Breast epithelium (tissue), 4 donors: ENCODE results near the gene TEX36. TPM values are rescaled to one million over a fixed set of nuclear protein-coding genes. Genes with fewer than 3 reads are reported as not detected.

ENCODE experiments used
- DNase-seq, 2 donors: peaks; one replicate each; pipeline ENCODE4 v3.0.0-alpha.2; 2019; ENCODE audit warnings: low spot score in 2 of 2
- H3K27ac ChIP-seq, 2 donors: fragments of 200-600 bp; sonication (generic) in 1 of 2; one replicate each; pipeline ENCODE4 v1.5.1; 2016 to 2019; ENCODE audit warnings: mild to moderate bottlenecking in 1 of 2
- H3K27me3 ChIP-seq, 2 donors: fragments of 200-600 bp; sonication (generic) in 1 of 2; one replicate each; pipeline versions ENCODE4 v1.5.1 to v1.6.0; 2017 to 2019; ENCODE audit warnings: control low read depth in 1 of 2, mild to moderate bottlenecking in 1 of 2
- H3K36me3 ChIP-seq: fragments of 200-600 bp; one replicate; pipeline ENCODE4 v1.5.1; 2019
- H3K4me1 ChIP-seq, 2 donors: fragments of 200-600 bp; sonication (generic); one replicate each; pipeline ENCODE4 v1.5.1; 2016 to 2019; ENCODE audit warnings: control low read depth in 1 of 2
- H3K4me3 ChIP-seq, 3 donors: fragments of 200-600 bp; sonication (generic); 1 replicate in 2 of 3; 2 replicates in 1 of 3; pipeline ENCODE4 v1.5.1; 2016 to 2019; ENCODE audit warnings: mild to moderate bottlenecking in 3 of 3, moderate library complexity in 2 of 3
- H3K9me3 ChIP-seq, 2 donors: fragments of 200-600 bp; sonication (generic) in 1 of 2; one replicate each; pipeline ENCODE4 v1.5.1; 2016 to 2019; ENCODE audit warnings: control low read depth in 1 of 2
- CTCF ChIP-seq, 3 donors: fragments of 450-650 bp; IDR thresholded peaks; one replicate each; pipeline ENCODE4 v1.5.1; 2016 to 2017; ENCODE audit warnings: antibody characterized with exemption in 3 of 3, mild to moderate bottlenecking in 3 of 3, moderate library complexity in 3 of 3
- POLR2A ChIP-seq: fragments of 450-650 bp; IDR thresholded peaks from one replicate; pipeline ENCODE4 v1.6.1; 2016; ENCODE audit warnings: antibody characterized with exemption, mild to moderate bottlenecking, moderate library complexity
- POLR2AphosphoS5 ChIP-seq, 3 donors: sonication (generic); formaldehyde crosslinking; IDR thresholded peaks; one replicate each; pipeline ENCODE4 v1.6.1; 2017; ENCODE audit warnings: antibody characterized with exemption in 3 of 3
- intact Hi-C: fragments of 100-400 bp; cut with DNase I; formaldehyde crosslinking; loops from one replicate; pipeline ENCODE4 v1.15.1; 2023; ENCODE audit warnings: low total_unique reads
- total RNA-seq, 3 donors: library from RNA; depleted of rRNA; stranded (reverse); fragments of >200 nt; gene quantifications; one replicate each; pipeline ENCODE4 v1.1.0, GENCODE V29; 2016

TEX36 gene, protein sequence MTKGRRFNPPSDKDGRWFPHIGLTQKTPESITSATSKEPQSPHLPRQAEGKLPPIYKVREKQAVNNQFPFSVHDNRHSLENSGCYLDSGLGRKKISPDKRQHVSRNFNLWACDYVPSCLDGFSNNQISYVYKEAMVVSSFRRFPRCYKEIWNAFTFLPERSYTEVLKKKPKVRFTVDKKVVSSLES
- not detected for total RNA-seq

DNA sequence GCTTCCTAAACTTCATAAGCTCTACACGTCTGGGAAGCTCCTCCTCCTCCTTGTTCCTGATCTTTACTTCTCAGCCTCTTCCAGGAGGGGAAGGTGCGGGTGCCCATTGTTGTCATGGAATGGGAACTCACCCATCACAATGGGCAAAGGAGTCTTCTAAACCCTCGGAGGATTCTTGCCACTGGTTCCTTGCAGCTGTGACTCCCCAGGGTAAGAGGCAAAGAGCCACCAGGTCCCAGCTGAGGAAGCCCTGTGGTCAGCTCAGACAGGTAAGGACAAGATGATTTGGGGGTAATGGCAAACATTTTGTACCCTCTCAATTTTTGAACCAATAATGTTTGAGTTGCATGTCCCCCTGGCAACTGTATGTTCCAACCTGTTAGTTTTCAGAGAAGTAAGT lies at the start of gene TEX36:
Gene TEX36, minus strand, starts transcription at position 101 of the 400 bp plus-strand sequence. CDS start 174 bp downstream, outside the sequence.
- H3K4me1 ChIP-seq: no peaks in the 10 kb centered on the region
- DNase-seq: no peak
- intact Hi-C loops: no loop called here
- TF ChIP-seq POLR2AphosphoS5 (IDR thresholded peaks at IDR 0.05) (no peak), POLR2A (no peak), CTCF (IDR thresholded peaks at IDR 0.05) (no peak)
- peaks cover 0 to 2% of the 10 kb centered on the region in 2 donors for H3K9me3 ChIP-seq
- H3K4me3 ChIP-seq: no peak within 1 kb of the TSS
- H3K36me3 ChIP-seq: no peaks in the 10 kb centered on the region
- no peaks in the 10 kb centered on the region for H3K27me3 ChIP-seq
- no peak within 1 kb of the TSS for H3K27ac ChIP-seq

DNA sequence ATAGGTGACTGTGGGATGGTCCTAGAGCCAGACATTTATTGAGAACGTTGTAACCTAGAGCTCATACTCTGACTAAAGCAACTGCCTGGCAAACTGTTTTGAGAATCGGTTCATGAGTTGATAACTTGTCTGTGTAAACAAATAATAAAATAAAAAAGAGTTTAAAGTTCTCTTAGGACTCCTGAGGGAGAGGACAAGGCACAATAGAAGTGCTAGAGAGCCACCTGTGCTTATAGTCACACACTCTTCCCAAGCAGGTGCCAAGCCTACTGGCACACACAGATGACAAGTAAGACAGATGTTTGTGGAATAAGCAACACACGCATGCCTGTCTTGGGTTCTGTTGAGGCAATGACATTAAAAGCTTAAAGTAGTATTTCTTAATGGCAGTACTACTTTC lies 44.5 kb upstream of the TEX36 start:
- TF ChIP-seq POLR2AphosphoS5 (IDR thresholded peaks at IDR 0.05): no peak
- TF ChIP-seq CTCF (IDR thresholded peaks at IDR 0.05): no peak
- no peak for TF ChIP-seq POLR2A
- Histone ChIP-seq H3K27me3 (no peaks in the 10 kb centered on the region), H3K27ac (no peak overlapping the region), H3K4me3 (no peak overlapping the region), H3K9me3 (no peaks in the 10 kb centered on the region), H3K4me1 (no peaks in the 10 kb centered on the region), H3K36me3 (peaks cover 15% of the 10 kb centered on the region)
- no peak for DNase-seq
- intact Hi-C loops: no loop called here

- TF ChIP-seq CTCF (IDR thresholded peaks at IDR 0.05) (no peak), POLR2A (no peak), POLR2AphosphoS5 (IDR thresholded peaks at IDR 0.05) (no peak)
- Histone ChIP-seq H3K27ac (no peak overlapping the region), H3K27me3 (no peaks in the 10 kb centered on the region), H3K4me3 (no peak overlapping the region), H3K36me3 (peaks cover 15% of the 10 kb centered on the region), H3K4me1 (no peaks in the 10 kb centered on the region), H3K9me3 (no peaks in the 10 kb centered on the region)
- no peak for DNase-seq
- intact Hi-C loops: no loop called here
These were observed 44.0 kb upstream of the TEX36 start for GRCh38 chr10:125726914-125727313.

DNA sequence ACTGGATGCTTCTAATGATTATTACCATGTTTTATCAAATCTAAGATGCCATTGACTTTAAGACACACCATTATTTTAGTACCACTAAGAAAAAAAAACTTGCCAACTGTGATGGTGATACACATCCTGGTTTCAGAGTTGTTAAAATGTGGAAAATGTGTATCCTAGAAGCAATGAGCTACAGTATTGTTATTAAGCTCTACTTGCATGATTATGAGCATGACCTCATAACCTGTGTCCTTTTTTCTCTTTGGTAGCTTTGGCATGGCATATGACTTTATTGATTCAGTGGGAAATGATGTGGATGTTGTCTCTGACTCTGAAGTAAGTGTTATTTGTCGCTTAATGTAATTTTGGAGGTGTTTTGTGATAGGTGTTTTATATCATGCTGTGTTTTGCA lies 39.8 kb upstream of the TEX36 start:
- H3K4me1 ChIP-seq: no peaks in the 10 kb centered on the region
- H3K36me3 ChIP-seq: no peaks in the 10 kb centered on the region
- no peak overlapping the region for H3K4me3 ChIP-seq
- no peaks in the 10 kb centered on the region for H3K9me3 ChIP-seq
- DNase-seq: no peak
- intact Hi-C loops: no loop called here
- TF ChIP-seq CTCF (IDR thresholded peaks at IDR 0.05) (no peak), POLR2AphosphoS5 (IDR thresholded peaks at IDR 0.05) (no peak), POLR2A (no peak)
- H3K27ac ChIP-seq: no peak overlapping the region
- no peaks in the 10 kb centered on the region for H3K27me3 ChIP-seq

- no peaks in the 10 kb centered on the region for H3K9me3 ChIP-seq
- no peak overlapping the region for H3K27ac ChIP-seq
- H3K27me3 ChIP-seq: no peaks in the 10 kb centered on the region
- no peaks in the 10 kb centered on the region for H3K36me3 ChIP-seq
- intact Hi-C loops: no loop called here
- no peak for TF ChIP-seq CTCF (IDR thresholded peaks at IDR 0.05)
- no peak for TF ChIP-seq POLR2A
- no peak for TF ChIP-seq POLR2AphosphoS5 (IDR thresholded peaks at IDR 0.05)
- no peaks in the 10 kb centered on the region for H3K4me1 ChIP-seq
- no peak for DNase-seq
- H3K4me3 ChIP-seq: no peak overlapping the region
These were observed 38.1 kb upstream of the TEX36 start for GRCh38 chr10:125721035-125721434.
